PC-3 (cell line): ENCODE measurements around the gene ITGA4. TPM values are rescaled to one million over a fixed set of nuclear protein-coding genes. Genes with fewer than 3 reads are reported as not detected.

Experiments
- ATAC-seq: fragments of 200-7000 bp; cut with Tn5 transposase; 2 replicates; pipeline ENCODE4 v1.9.1; 2020; ENCODE audit warnings: mild to moderate bottlenecking, moderate library complexity
- BruUV-seq: library from RNA; stranded (reverse); fragments of 400-500 nt; replicated peaks from 2 replicates; lab custom pipeline; 2021; lab: Mats Ljungman, UMichigan
- CTCF ChIA-PET: fragments of 300-600 bp; sonication (Branson Sonifier 250); formaldehyde crosslinking; loops from one replicate; lab custom pipeline; 2022; ENCODE audit warnings: antibody characterized with exemption; lab: Charles Lee
- POLR2A ChIA-PET: fragments of 300-600 bp; sonication (Branson Sonifier 250); formaldehyde crosslinking; loops from one replicate; lab custom pipeline; 2022; ENCODE audit warnings: antibody characterized with exemption; ENCODE audit not compliant: unreplicated experiment; lab: Charles Lee
- DNase-seq: peaks from one replicate; pipeline ENCODE4 v3.0.0-alpha.2; 2015
- H2AFZ ChIP-seq: fragments of 300-600 bp; sonication (generic); 2 replicates; pipeline ENCODE4 v1.6.0; 2016; ENCODE audit warnings: antibody characterized with exemption, low read length
- H3F3A ChIP-seq: fragments of 300-600 bp; sonication (generic); one replicate; pipeline ENCODE4 v1.6.0; 2017; ENCODE audit warnings: antibody characterized with exemption, low read length, control low read depth, mild to moderate bottlenecking; ENCODE audit not compliant: unreplicated experiment
- H3K27ac ChIP-seq: fragments of 300-600 bp; sonication (generic); 2 replicates; pipeline ENCODE4 v1.5.1; 2016; ENCODE audit warnings: mild to moderate bottlenecking, low read length
- H3K27me3 ChIP-seq: fragments of 300-600 bp; sonication (generic); 2 replicates; pipeline ENCODE4 v1.6.1; 2016; ENCODE audit warnings: low read length, mixed read lengths
- H3K36me3 ChIP-seq: fragments of 300-600 bp; sonication (generic); 2 replicates; pipeline ENCODE4 v1.6.1; 2016; ENCODE audit warnings: low read depth, mixed run types, low read length, mixed read lengths
- H3K4me1 ChIP-seq: fragments of 300-600 bp; sonication (generic); 2 replicates; pipeline ENCODE4 v1.5.1; 2016; ENCODE audit warnings: low read length; ENCODE audit not compliant: insufficient read depth
- H3K4me2 ChIP-seq: fragments of 300-600 bp; sonication (generic); 2 replicates; pipeline ENCODE4 v1.6.0; 2016; ENCODE audit warnings: low read length
- H3K4me3 ChIP-seq: fragments of 300-600 bp; sonication (generic); 2 replicates; pipeline ENCODE4 v1.5.1; 2016; ENCODE audit warnings: mild to moderate bottlenecking, low read length, mixed read lengths
- H3K79me2 ChIP-seq: fragments of 300-600 bp; sonication (generic); 2 replicates; pipeline ENCODE4 v1.6.1; 2017; ENCODE audit warnings: low read length, mixed read lengths
- H3K9ac ChIP-seq: fragments of 300-600 bp; sonication (generic); 2 replicates; pipeline ENCODE4 v1.6.0; 2016; ENCODE audit warnings: mild to moderate bottlenecking, low read length
- H3K9me2 ChIP-seq: fragments of 300-600 bp; sonication (generic); replicated peaks from 2 replicates; pipeline ENCODE4 v1.6.1; 2016; ENCODE audit warnings: mixed run types, low read length, mixed read lengths
- H3K9me3 ChIP-seq: fragments of 300-600 bp; sonication (generic); 2 replicates; pipeline ENCODE4 v1.6.1; 2016; ENCODE audit warnings: low read length, mixed read lengths
- H4K20me1 ChIP-seq: fragments of 300-600 bp; sonication (generic); 2 replicates; pipeline ENCODE4 v1.6.1; 2016; ENCODE audit warnings: low read length, mixed read lengths
- EZH2 ChIP-seq: fragments of 300-600 bp; sonication (generic); IDR thresholded peaks from one replicate; pipeline ENCODE4 v1.6.1; 2017; ENCODE audit warnings: antibody characterized with exemption, mild to moderate bottlenecking, low read length; ENCODE audit not compliant: unreplicated experiment
- EZH2phosphoT487 ChIP-seq: fragments of 300-600 bp; sonication (generic); IDR thresholded peaks from 2 replicates; pipeline ENCODE4 v1.6.1; 2018; ENCODE audit warnings: mild to moderate bottlenecking, antibody characterized with exemption, low read length, borderline replicate concordance
- intact Hi-C: fragments of 100-400 bp; cut with micrococcal nuclease; formaldehyde crosslinking; loops from 2 replicates; pipeline ENCODE4 v1.9.0; 2023
- total RNA-seq: library from RNA; depleted of rRNA; stranded (reverse); fragments of >200 nt; gene quantifications from 2 replicates; pipeline ENCODE4 v1.2.3, GENCODE V29; 2014
- TF ChIP-seq, protein P1 (sequence below): fragments of 300-600 bp; sonication (generic); conservative IDR thresholded peaks from 2 replicates; pipeline ENCODE4 v1.5.1; 2017; ENCODE audit warnings: antibody characterized with exemption, low read depth, mild to moderate bottlenecking, low read length

Gene ITGA4
- total RNA-seq, 1 experiment from 2014 or later = 1.0 TPM

DNA sequence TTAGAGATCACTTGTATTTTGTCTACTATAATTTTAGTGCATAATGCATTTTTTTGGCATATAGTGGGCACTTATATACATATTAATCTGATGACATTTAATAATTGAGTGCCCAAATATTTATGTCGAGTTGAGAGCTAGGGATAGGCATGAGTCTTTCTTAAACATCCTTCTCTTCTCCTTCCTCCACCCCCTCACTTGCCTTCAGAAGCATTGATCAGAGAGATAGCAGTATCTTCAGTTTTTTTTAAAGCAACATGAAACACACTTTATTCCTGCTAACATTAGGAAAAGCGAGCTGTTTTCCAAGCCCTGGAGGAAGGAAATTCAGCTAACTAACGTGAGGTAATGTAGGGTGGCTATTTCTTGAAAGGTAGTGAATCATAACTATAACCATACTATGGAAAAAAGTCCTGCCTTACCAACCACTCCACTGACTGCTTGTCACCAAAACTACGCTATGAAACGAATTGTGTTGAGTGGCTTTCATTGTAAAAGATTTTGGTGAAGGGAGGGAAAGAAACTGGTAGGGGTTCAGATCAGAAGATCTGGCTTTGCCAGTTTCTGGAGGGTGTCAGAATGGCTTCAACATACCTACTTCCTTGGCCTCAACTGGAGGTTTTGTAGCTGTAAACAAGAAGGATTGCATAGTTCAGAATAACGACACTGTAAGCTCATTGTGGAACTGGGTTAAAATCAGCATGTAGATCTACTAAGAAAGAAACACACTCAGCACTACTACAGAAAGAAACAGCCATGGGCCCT is 2.3 kb upstream of the ITGA4 start:
- Histone ChIP-seq H3F3A (no peaks in the 10 kb centered on the region), H3K4me2 (no peak overlapping the region), H3K36me3 (no peaks in the 10 kb centered on the region), H2AFZ (no peak overlapping the region), H3K27ac (no peak overlapping the region), H3K79me2 (no peaks in the 10 kb centered on the region), H3K9me3 (no peaks in the 10 kb centered on the region), H3K9me2 (no peaks in the 10 kb centered on the region), H3K9ac (no peak overlapping the region), H3K27me3 (no peaks in the 10 kb centered on the region), H3K4me3 (no peak overlapping the region), H4K20me1 (no peaks in the 10 kb centered on the region), H3K4me1 (no peaks in the 10 kb centered on the region)
- no peak for ATAC-seq
- CTCF ChIA-PET = interaction anchor here (0.6 kb wide), 1 partner anchor 399 kb away, joined by 3 read pairs; no protein-coding TSS in a partner anchor
- no peak for DNase-seq
- intact Hi-C loops = no loop called here
- TF ChIP-seq EZH2 = no peak
- TF ChIP-seq, protein P1, sequence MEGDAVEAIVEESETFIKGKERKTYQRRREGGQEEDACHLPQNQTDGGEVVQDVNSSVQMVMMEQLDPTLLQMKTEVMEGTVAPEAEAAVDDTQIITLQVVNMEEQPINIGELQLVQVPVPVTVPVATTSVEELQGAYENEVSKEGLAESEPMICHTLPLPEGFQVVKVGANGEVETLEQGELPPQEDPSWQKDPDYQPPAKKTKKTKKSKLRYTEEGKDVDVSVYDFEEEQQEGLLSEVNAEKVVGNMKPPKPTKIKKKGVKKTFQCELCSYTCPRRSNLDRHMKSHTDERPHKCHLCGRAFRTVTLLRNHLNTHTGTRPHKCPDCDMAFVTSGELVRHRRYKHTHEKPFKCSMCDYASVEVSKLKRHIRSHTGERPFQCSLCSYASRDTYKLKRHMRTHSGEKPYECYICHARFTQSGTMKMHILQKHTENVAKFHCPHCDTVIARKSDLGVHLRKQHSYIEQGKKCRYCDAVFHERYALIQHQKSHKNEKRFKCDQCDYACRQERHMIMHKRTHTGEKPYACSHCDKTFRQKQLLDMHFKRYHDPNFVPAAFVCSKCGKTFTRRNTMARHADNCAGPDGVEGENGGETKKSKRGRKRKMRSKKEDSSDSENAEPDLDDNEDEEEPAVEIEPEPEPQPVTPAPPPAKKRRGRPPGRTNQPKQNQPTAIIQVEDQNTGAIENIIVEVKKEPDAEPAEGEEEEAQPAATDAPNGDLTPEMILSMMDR = no peak
- no peak for TF ChIP-seq EZH2phosphoT487
- POLR2A ChIA-PET = no interaction called here
- no TSS peak for BruUV-seq

DNA sequence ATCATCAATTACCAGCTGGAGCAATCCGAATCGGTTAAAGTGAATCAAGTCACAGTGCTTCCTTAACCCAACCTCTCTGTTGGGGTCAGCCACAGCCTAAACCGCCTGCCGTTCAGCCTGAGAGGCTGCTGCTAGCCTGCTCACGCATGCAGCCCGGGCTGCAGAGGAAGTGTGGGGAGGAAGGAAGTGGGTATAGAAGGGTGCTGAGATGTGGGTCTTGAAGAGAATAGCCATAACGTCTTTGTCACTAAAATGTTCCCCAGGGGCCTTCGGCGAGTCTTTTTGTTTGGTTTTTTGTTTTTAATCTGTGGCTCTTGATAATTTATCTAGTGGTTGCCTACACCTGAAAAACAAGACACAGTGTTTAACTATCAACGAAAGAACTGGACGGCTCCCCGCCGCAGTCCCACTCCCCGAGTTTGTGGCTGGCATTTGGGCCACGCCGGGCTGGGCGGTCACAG is 496 bp upstream of the ITGA4 start:
- no peaks in the 10 kb centered on the region for H4K20me1 ChIP-seq
- DNase-seq (no peak), ATAC-seq (no peak)
- intact Hi-C loops = loop anchor here (2.0 kb wide), 1 partner anchor 352 kb away; no protein-coding TSS in a partner anchor
- peak overlapping the region; percentile 91 for H2AFZ ChIP-seq
- H3K9me2 ChIP-seq = no peaks in the 10 kb centered on the region
- H3K36me3 ChIP-seq = no peaks in the 10 kb centered on the region
- no TSS peak for BruUV-seq
- no peaks in the 10 kb centered on the region for H3K79me2 ChIP-seq
- no peak overlapping the region for H3K27ac ChIP-seq
- no peaks in the 10 kb centered on the region for H3F3A ChIP-seq
- H3K4me3 ChIP-seq = peak overlapping the region; percentile 69
- H3K9ac ChIP-seq = peak overlapping the region; percentile 7; the same call in 1 of the 2 replicates
- TF ChIP-seq, protein P1 = no peak
- TF ChIP-seq EZH2 (no peak), EZH2phosphoT487 (no peak)
- no peaks in the 10 kb centered on the region for H3K27me3 ChIP-seq
- H3K4me1 ChIP-seq = no peaks in the 10 kb centered on the region
- ChIA-PET CTCF (interaction anchor here (0.7 kb wide), 1 partner anchor 89 kb away, joined by 3 read pairs; no protein-coding TSS in a partner anchor), POLR2A (interaction anchor here (0.6 kb wide), 1 partner anchor 387 kb away, joined by 5 read pairs; no protein-coding TSS in a partner anchor)
- no peaks in the 10 kb centered on the region for H3K9me3 ChIP-seq
- H3K4me2 ChIP-seq = peak overlapping the region; percentile 89
